Natural killer cell (primary cell): ENCODE measurements around the gene ANTXRL. TPM values are rescaled to one million over a fixed set of nuclear protein-coding genes. Genes with fewer than 3 reads are reported as not detected.
"Not testable (repeated sequence)": the region's sequence is repeated elsewhere in the genome, so short reads cannot be mapped to it uniquely, and the experiment has no call there.

Experiments used
- ATAC-seq, 3 donors: fragments of 150-1000 bp in 2 of 3; fragments of 200-7000 bp in 1 of 3; cut with Tn5 transposase; 1 replicate in 1 of 3; 2 replicates in 2 of 3; pipeline ENCODE4 v1.10.0; 2021; ENCODE audit warnings: mild to moderate bottlenecking in 2 of 3, moderate library complexity in 2 of 3
- DNase-seq, 2 donors: peaks; one replicate each; pipeline versions ENCODE4 v3.0.0 to v3.0.0-alpha.2; 2013 to 2021; ENCODE audit warnings: mixed read lengths in 1 of 2
- H3K27ac ChIP-seq: one replicate; pipeline ENCODE4 v1.5.1; 2013; ENCODE audit warnings: mild to moderate bottlenecking, low read length
- H3K27me3 ChIP-seq: one replicate; pipeline ENCODE4 v1.6.1; 2013; ENCODE audit warnings: low read length; ENCODE audit not compliant: control insufficient read depth, insufficient read depth
- H3K36me3 ChIP-seq: one replicate; pipeline ENCODE4 v1.6.1; 2013; ENCODE audit warnings: low read length; ENCODE audit not compliant: control insufficient read depth, insufficient read depth
- H3K4me1 ChIP-seq: one replicate; pipeline ENCODE4 v1.6.1; 2013; ENCODE audit warnings: low read length; ENCODE audit not compliant: control insufficient read depth, insufficient read depth
- H3K4me3 ChIP-seq: one replicate; pipeline ENCODE4 v1.5.1; 2013; ENCODE audit warnings: low read length
- H3K9me3 ChIP-seq: one replicate; pipeline ENCODE4 v1.6.1; 2013; ENCODE audit warnings: low read length; ENCODE audit not compliant: control insufficient read depth, insufficient read depth
- H3K27ac Mint-ChIP-seq, 2 donors: one replicate each; pipeline ENCODE4 v1.8.0; 2022; ENCODE audit warnings: mild to moderate bottlenecking in 2 of 2, mixed read lengths in 2 of 2, moderate library complexity in 1 of 2
- H3K27me3 Mint-ChIP-seq, 2 donors: one replicate each; pipeline ENCODE4 v1.8.0; 2022; ENCODE audit warnings: low read depth in 2 of 2, mixed read lengths in 2 of 2
- H3K36me3 Mint-ChIP-seq: one replicate; pipeline ENCODE4 v1.8.0; 2022; ENCODE audit warnings: mixed read lengths
- H3K4me1 Mint-ChIP-seq, 2 donors: one replicate each; pipeline ENCODE4 v1.8.0; 2022; ENCODE audit warnings: mixed read lengths in 2 of 2
- H3K4me3 Mint-ChIP-seq: one replicate; pipeline ENCODE4 v1.8.0; 2022; ENCODE audit warnings: mild to moderate bottlenecking, moderate library complexity, mixed read lengths
- H3K9me3 Mint-ChIP-seq, 2 donors: one replicate each; pipeline ENCODE4 v1.8.0; 2022; ENCODE audit warnings: mixed read lengths in 2 of 2
- CTCF ChIP-seq: fragments of 200-600 bp; IDR thresholded peaks from one replicate; pipeline ENCODE4 v1.8.0; 2022; ENCODE audit warnings: antibody characterized with exemption
- WGBS: methylation state at CpG from one replicate; pipeline ENCODE4 v1.1.7; 2013; ENCODE audit warnings: missing lambda C conversion rate; ENCODE audit not compliant: insufficient coverage; 5-methylcytosine and 5-hydroxymethylcytosine counted together
- intact Hi-C: fragments of 100-400 bp; cut with micrococcal nuclease; formaldehyde crosslinking; loops from one replicate; pipeline ENCODE4 v1.14.2; 2022
- total RNA-seq, 4 donors: library from RNA; stranded (reverse); fragments of 120-200 nt in 1 of 4; gene quantifications; one replicate each; pipeline versions ENCODE4 v1.2.3 to v1.2.4, GENCODE V29; 2013 to 2022

Gene ANTXRL
- total RNA-seq, 3 donors from 2014 or later (not counting 1 experiment from before 2014, with no cell fraction given) = not detected

- DNase-seq (no peak), ATAC-seq (no peak)
- no peak overlapping the region for H3K4me3 Mint-ChIP-seq
- no peaks in the 10 kb centered on the region for H3K36me3 ChIP-seq
- H3K4me1 ChIP-seq = no peaks in the 10 kb centered on the region
- H3K4me3 ChIP-seq = no peak overlapping the region
- intact Hi-C loops = no loop called here
- no peaks in the 10 kb centered on the region for H3K9me3 Mint-ChIP-seq
- TF ChIP-seq CTCF = no peak
- H3K9me3 ChIP-seq = no peaks in the 10 kb centered on the region
- H3K27ac ChIP-seq = no peak overlapping the region
- peaks cover 0 to 5% of the 10 kb centered on the region in 2 donors for H3K4me1 Mint-ChIP-seq
- no peaks in the 10 kb centered on the region for H3K27me3 ChIP-seq
- peaks cover 18 to 25% of the 10 kb centered on the region in 2 donors for H3K27me3 Mint-ChIP-seq
- 70% methylated on average over 5 of the region's 5 CpGs for WGBS
- H3K27ac Mint-ChIP-seq = no peak overlapping the region
- H3K36me3 Mint-ChIP-seq = no peaks in the 10 kb centered on the region
Measured at GRCh38 chr10:46327685-46328084, 40.9 kb downstream of the ANTXRL start.

DNA sequence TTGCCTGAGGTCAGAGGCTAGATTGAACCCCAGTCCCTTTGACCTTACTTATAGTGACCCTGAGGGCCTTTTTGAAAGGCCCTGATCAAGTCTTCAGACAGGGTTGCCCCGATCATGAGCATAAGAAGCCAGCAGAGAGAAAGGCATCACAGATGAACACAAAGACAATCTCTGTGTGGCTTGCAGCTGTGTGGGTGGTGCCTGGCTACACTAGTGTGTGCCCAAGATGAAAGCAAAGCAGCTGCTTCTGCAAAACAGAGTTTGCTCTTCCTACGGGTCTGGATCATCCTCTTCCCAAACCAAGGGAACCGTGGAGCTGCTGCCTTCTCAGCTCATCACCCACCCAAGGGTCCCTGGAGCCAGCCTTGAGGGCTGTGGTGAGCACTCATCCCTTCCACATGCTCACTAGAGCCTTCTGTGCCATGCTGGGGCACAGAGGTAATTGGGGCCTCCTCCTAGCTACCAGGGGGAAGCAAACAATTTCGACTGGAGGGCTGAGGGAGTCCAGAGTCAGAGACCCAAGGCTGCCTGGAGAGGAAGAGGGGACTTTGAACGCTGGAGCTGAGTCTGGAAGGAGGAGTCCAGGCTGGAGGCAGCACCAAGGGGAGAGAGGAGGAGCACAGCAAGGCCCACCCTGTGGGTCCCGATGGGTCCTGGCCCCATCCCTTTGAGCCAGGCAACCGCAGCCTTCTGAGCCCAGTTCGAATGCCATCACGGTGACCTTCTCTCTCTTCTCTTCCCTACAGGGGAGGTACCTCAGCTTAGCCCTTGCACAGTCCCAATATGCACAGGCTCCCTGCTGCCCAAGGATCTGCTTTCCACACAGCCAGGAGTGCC is 42.3 kb downstream of the ANTXRL start:
- Mint-ChIP-seq H3K27me3 (peaks cover 18% of the 10 kb centered on the region in 2 donors), H3K4me3 (no peak overlapping the region), H3K36me3 (no peaks in the 10 kb centered on the region), H3K9me3 (no peaks in the 10 kb centered on the region), H3K27ac (no peak overlapping the region), H3K4me1 (peaks cover 0 to 5% of the 10 kb centered on the region in 2 donors)
- Histone ChIP-seq H3K27me3 (no peaks in the 10 kb centered on the region), H3K9me3 (no peaks in the 10 kb centered on the region), H3K4me3 (no peak overlapping the region), H3K27ac (no peak overlapping the region), H3K36me3 (no peaks in the 10 kb centered on the region), H3K4me1 (no peaks in the 10 kb centered on the region)
- 80% methylated on average over 9 of the region's 9 CpGs for WGBS
- DNase-seq (no peak), ATAC-seq (no peak)
- TF ChIP-seq CTCF = no peak
- intact Hi-C loops = no loop called here

DNA sequence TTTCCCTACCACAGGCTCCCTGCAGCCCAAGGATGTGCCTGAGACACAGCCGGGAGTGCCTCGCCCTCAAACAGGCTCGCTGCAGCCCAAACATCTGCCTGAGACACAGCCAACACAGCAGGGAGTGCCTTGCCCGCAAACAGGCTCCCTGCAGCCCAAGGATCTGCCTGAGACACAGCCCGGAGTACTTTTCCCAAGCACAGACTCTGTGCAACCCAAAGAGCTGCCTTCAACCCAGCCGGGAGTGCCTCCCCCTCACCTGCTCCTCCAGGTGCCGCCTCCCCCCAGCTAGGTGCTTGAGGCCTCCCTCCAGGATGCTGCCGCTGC is 42.9 kb downstream of the ANTXRL start:
- H3K4me3 Mint-ChIP-seq = no peak overlapping the region
- no peak overlapping the region for H3K27ac Mint-ChIP-seq
- Histone ChIP-seq H3K9me3 (no peaks in the 10 kb centered on the region), H3K27ac (no peak overlapping the region), H3K36me3 (no peaks in the 10 kb centered on the region), H3K27me3 (no peaks in the 10 kb centered on the region), H3K4me1 (no peaks in the 10 kb centered on the region), H3K4me3 (no peak overlapping the region)
- peaks cover 18% of the 10 kb centered on the region in 2 donors for H3K27me3 Mint-ChIP-seq
- peaks cover 0 to 5% of the 10 kb centered on the region in 2 donors for H3K4me1 Mint-ChIP-seq
- DNase-seq (no peak), ATAC-seq (no peak)
- no peak for TF ChIP-seq CTCF
- no peaks in the 10 kb centered on the region for H3K9me3 Mint-ChIP-seq
- no peaks in the 10 kb centered on the region for H3K36me3 Mint-ChIP-seq
- intact Hi-C loops = no loop called here
- 89% methylated on average over 8 of the region's 8 CpGs for WGBS

DNA sequence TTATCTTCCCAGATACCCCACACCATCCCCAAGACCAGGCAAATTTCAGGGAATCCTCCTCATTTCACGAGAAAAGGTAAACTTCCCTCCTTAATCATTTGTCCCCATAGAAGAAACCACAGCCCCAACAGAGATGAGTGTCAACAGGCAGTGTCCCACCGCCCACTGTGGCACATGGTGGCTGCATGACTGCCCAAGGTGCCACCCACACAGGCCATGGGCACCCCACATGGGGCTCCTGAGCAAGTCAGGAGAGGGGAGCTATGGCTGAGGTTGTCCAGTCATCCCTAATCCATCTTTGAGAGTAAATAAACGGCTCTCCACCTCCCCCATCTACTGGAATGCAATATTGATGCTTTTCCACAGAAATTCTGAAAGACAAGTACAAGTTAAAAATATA is 44.1 kb downstream of the ANTXRL start:
- Histone ChIP-seq H3K27ac (no peak overlapping the region), H3K27me3 (no peaks in the 10 kb centered on the region), H3K4me1 (no peaks in the 10 kb centered on the region), H3K4me3 (no peak overlapping the region), H3K36me3 (no peaks in the 10 kb centered on the region), H3K9me3 (no peaks in the 10 kb centered on the region)
- no peak for TF ChIP-seq CTCF
- no peaks in the 10 kb centered on the region for H3K36me3 Mint-ChIP-seq
- no peaks in the 10 kb centered on the region for H3K9me3 Mint-ChIP-seq
- DNase-seq (no peak), ATAC-seq (no peak)
- no peak overlapping the region for H3K4me3 Mint-ChIP-seq
- no peak overlapping the region for H3K27ac Mint-ChIP-seq
- H3K4me1 Mint-ChIP-seq = peaks cover 0 to 5% of the 10 kb centered on the region in 2 donors
- peaks cover 17 to 18% of the 10 kb centered on the region in 2 donors for H3K27me3 Mint-ChIP-seq
- 68% methylated on average over 2 of the region's 3 CpGs for WGBS
- intact Hi-C loops = no loop called here

DNA sequence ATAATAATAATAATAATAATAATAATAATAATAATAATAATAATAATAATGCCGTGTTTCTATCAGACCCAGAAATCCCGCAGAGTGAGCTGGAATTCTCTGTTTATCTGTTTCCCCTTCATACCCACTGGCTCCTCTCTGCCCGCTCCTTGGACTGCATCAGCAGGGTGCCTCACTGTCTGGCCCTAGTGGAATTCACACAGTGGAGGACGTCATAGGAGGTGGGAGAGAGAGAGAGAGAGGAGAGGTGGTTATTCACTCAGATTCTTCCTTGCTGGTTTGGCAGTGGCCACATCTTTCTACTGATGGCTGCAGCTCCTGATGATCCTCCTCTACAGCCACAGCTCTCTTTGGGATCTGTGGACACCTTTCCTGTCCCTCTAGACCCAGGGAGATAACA is 78.7 kb downstream of the ANTXRL start:
- H3K9me3 ChIP-seq, H3K9me3 Mint-ChIP-seq, intact Hi-C loops, H3K36me3 ChIP-seq, DNase-seq, H3K4me3 Mint-ChIP-seq, H3K27me3 ChIP-seq, H3K4me1 ChIP-seq, H3K27me3 Mint-ChIP-seq, H3K4me1 Mint-ChIP-seq, H3K36me3 Mint-ChIP-seq, H3K27ac ChIP-seq, H3K27ac Mint-ChIP-seq, H3K4me3 ChIP-seq, ATAC-seq: not testable (repeated sequence)
- WGBS = 61% methylated on average over 2 of the region's 4 CpGs
